Activated CD4-positive, alpha-beta T cell treated with anti-CD3 and anti-CD28 coated beads for 24 hours (primary cell): ENCODE results near the gene E4F1.
"Not testable (repeated sequence)": the region's sequence is repeated elsewhere in the genome, so short reads cannot be mapped to it uniquely, and the experiment has no call there.

ENCODE experiments used
- DNase-seq, 2 donors: peaks; one replicate each; pipeline ENCODE4 v3.0.0-alpha.2; 2020; ENCODE audit warnings: low read depth in 2 of 2

The E4F1 gene

DNA sequence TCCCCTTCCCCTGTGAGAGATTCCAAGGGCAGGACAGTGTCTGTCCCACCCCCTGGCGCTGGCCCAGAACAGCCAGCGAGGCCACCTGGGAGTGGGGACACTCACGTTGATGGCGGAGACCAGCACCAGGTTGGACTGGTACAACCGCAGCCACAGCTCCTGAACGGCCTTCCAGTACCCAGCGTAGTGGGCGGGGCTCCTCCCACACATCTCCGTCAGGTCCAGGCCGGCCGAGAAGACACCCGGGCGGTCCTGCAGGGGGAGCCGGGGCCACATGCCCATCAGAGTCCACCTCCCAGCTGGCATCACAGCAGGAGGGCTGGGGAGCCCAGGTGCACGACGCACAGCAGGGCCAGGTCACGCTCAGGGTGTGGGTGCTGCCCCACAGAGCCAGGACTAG is 20.9 kb downstream of the E4F1 start:
- DNase-seq = no peak

DNA sequence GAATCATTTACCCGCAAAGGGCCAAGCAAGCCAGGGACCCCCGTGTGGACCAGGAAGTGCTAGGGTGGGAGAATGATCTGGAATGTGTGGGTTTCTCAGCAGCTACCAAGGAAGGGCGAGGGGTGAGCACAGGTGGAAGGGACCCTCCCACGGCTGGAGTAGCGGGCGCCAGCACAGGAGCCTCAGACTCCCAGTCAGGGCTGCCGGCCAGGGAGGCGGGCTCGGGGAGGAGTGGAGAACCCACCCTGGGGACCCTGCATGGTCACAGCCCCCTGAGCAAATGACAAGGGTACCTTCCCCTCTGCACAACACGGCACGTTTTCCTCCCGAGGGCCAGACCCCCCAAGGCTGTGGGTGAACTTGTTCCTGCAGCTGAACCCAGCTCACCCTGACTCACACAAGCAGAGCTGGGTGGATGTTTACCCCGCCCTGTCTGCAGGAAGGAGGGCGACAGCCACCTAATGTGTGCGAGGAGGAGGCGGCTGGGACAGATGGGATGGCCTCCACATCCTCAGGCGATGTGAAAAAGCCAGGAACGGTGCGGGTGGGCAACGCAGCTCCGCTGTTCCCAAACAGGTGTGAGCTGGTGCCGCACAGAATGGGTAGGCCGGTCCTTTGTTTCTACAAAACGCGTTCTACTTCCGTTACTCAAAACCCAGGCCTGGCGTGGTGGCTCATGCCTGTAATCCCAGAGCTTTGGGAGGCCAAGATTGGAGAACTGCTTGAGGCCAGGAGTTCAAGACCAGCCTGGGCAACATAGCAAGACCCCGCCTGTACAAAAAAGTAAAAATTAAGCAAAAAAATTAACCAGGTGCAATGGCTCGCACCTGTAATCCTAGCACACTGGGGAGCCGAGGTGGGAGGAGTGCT is 21.8 kb downstream of the E4F1 start:
- DNase-seq = no peak

DNA sequence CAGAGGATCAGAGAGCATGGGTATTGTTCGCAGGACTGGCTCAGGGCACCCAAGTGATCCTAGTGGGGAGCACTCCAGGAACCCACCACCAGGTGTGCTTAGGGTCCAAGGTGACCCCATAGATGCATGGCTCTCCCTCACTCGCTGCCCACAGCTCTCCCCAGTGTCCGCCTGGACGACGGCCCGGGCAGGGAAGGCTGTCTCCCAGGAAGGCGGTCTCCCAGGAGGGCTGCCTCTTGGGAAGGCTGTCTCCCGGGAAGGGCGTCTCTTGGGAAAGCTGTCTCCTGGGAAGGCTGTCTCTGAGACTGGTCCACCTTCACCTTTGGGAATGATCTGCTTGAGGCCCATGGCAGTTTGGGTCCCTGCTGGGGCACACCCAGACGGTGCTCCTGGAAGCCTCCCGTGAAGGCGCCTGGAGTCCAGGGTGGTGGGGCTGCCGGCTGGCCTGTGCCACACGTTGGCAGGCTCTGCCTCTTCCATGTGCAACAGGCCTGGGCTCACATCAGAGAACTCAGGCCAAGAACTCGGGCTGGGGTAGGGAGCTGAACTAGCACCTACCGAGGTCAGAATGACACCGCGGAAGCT is 23.0 kb downstream of the E4F1 start:
- no peak for DNase-seq

DNA sequence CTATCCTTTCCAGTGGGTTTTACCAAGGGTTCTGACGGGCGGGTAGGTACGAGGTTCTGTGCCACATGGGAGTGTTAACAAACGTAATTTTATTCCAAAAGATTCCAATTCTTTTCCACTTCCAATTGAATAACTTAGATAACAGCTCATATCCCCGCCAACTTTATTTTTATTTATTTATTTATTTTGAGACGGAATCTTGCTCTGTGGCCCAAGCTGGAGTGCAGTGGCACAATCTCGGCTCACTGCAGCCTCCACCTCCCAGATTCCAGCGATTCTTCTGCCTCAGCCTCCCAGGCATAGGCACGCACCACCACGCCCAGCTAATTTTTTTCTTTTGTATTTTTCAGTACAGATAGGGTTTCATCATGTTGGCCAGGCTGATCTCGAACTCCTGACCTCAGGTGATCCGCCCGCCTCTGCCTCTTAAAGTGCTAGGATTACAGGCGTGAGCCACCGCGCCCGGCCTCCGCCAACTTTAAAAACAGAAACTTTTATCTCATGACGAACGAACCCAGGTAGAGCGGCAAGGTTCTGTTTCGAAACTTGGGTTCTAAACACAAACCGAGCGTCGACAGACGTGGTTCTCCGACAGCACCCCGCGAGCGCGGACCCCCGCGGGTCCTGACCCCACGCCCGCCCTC is 27.4 kb downstream of the E4F1 start:
- DNase-seq = peak in 1 of 2 donors; percentile 39

DNA sequence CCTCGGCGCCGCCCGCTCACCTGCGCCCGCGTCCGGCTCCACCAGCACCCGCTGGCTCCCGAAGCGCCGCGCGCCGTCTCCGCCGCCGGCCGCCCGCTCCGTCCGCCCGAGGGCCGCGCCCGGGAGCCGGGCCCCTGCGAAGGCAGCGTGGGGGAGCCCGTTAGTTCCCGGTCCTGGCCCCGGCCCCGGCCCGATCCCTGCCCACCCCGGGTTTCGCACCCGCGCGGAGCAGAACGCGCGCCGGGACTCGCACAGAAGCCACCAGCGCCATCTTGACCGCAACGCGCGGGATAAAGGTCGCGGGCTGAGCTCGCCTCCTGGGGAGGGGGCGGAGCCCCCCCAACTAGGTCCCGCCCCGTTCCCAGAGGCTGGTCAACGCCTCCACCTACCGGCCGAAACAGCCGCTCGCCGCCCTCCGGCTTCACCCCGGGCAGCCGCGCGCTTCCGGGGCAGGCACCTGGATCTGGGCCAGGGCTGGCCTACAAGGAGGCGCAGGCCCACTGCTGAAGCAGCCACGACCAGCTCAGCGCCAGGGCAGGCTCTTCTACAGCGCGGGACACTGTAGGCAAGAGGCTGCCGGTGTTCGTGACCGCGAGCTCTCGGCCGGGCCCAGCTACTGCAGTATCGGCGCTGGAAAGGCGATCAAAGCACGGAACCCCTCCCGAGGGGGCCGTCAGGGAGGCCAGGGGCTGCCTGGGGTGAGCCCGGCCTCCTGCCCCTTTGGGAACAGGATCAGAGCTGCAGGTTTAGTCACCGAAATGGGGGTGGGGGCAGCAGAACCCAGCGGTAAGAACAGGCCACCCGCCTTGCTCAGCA is 28.1 kb downstream of the E4F1 start, which contains the start of gene ECI1:
TSS of gene ECI1 (minus strand) at position 292 of the 816 bp plus-strand sequence. CDS start at position 271, 21 bp downstream.
- DNase-seq = peak; percentile 62 to 77

DNA sequence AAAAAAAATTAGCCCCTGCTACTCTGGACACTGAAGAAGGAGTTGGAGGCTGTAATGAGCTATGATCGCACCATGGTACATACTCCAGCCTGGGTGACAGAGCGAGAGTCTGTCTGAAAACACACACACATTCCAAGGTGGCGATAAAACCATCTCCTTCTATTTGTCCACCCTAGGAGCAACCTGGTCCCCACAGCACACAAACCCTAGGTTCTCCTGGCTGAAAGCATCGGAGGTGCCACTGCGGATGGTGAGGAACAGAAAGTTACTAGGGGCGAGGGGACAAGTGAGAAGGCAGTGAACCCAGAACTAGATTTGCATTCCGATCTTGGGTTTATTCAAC is 29.4 kb downstream of the E4F1 start:
- no peak for DNase-seq

DNA sequence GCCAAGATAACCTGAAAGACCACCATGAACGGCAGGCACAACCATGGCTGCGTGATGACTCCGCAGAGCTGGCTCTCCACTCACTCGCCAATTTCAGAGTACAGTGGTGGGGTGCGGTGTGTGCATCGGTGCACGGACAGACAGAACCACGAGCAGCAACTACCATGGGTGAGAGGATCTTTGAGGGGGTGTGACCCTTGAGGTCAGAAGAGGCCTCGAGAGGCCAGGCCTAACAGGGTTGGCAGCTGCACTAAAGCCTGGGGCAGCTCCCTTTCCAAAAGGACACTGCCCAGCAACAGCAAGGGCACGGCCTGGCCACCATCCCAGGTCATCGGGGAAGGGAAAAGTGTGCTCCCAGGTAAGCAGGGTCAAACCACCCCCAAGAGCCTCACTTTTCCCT is 29.9 kb downstream of the E4F1 start:
- no peak for DNase-seq

DNA sequence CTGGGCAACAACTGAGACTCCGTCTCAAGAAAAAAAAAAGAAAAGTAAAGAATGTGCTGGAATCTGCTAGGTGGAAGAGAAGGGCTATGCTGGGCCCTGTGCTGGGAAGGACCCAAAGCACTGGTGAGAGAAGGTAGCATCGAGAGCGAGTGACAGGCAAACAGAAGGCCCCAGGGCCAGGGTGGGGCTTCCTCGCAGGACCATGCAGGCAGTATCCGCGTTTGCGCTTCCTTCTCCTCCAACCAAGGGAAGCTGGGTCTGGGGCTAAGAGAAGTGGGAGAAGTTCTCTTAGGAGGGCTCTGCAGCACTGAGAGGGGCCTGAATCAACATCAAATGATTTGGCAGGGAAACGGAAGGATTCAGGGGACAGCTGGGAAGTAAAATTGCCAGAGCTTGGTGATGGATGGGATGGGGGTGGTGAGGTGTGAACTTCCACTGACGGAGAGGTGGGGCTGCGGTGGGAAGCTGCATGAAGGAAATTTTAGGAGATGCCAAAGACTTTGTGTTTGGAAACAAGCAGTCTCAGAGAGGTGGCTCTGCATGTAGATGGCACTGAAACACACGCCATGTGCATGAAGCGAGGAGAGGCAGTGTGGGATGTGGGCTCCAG is 33.2 kb downstream of the E4F1 start:
- DNase-seq = no peak

DNA sequence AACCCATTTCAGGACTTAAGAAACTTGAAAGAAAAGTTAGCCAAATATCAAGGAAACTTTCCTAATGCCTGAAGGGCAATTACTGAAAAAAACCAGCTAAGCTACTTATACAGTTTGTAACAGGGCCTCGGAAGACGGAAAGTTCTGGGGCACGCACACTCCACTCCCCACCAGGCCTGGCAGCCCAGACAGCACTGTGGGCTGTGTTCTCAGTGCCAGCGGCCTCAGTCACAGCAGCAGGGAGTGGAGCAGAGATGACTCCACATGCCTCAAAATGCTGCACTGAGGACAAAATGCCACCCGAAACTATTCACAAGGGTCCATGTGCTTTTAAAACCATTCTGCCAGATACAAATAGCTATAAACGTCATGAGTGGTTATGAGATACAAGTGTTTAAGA is 34.3 kb downstream of the E4F1 start:
- DNase-seq = no peak

DNA sequence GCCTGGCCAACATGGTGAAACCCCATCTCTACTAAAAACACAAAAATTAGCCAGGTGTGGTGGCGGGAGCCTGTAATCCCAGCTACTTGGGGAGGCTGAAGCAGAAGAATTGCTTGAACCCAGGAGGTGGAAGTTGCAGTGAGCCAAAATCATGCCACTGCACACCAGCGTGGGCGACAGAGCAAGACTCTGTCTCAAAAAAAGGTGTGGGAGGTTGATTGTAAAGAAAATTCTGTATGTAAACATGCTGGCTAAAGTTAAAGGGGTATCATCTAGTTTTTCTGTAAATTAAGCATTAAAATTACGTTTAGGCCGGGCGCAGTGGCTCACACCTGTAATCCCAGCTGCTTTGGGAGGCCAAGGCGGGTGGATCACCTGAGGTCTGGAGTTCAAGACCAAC is 35.1 kb downstream of the E4F1 start:
- DNase-seq = not testable (repeated sequence)

DNA sequence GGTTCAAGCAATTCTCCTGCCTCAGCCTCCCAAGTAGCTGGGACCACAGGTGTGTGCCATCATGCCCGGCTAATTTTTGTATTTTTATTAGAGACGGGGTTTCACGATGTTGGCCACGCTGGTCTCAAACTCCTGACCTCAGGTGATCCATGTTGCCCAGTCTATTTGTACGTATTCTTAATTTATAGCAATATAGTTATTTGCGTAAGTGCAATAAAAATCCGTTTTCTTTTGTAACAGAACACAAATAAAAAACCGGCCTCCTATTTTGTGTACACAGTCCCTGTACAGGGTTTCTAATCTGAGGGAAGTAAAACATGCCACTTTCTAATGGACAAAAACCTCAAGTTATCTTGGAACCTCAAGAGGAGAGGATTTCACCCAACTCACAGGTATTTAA is 36.9 kb downstream of the E4F1 start:
- DNase-seq = no peak

DNA sequence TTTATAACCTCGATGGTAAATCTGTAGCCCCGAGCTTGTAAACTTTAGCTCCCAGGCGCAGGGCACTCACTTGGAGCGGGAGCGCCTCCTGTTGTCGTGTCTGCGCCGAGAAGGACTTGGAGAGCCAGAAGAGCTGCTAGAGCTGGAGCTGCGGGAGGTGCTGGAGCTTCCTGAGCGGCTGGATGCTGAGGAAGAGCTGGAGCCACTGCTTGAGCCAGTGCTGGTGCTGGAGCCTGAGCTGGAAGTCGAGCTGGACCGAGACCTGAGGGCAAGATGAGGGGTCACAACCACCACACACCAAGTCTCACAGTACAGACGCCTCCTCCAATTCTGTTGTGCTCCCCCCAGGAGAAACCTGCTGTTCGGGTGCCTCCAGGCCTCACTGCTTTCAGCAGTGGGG is 39.6 kb downstream of the E4F1 start:
- not testable (repeated sequence) for DNase-seq

DNA sequence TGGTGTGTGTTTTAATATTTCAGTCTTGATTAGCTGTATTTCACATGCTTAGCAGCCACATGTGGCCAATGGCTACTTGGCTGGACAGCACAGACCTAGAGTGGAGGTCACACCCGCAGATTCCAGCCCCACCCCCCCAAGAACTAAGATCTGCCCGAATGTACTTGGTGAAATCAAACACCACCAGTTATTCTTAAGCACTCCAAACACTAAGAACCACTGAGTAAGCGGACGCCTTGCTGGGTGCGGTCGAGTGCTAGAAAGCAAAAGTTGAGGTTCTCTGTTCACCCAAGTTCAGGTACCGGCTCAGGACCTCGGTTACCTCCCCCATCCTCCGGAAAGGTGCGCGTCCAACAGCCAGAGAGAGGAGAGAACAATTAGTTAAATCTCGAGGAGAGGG is 43.5 kb downstream of the E4F1 start:
- not testable (repeated sequence) for DNase-seq

DNA sequence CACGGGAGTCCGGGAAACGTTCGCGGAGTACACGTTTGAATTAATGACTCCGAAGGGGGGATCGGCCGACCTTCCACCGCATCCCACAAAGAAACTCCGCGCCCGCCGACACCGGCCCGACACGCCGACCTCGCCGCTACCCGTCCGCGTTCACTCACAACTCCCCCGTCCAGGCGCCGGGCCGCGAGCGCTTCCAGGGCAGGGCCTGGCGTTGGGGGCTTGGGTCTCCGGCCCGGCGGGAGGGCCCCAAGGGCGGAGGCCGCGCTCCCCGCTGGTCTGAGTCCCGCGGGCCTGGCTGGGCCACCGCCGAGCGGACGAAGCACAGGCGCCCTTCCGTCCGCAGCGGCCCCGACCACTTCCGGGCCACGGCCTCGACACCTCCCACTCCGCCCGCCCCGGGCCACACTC is 44.1 kb downstream of the E4F1 start:
- not testable (repeated sequence) for DNase-seq

DNA sequence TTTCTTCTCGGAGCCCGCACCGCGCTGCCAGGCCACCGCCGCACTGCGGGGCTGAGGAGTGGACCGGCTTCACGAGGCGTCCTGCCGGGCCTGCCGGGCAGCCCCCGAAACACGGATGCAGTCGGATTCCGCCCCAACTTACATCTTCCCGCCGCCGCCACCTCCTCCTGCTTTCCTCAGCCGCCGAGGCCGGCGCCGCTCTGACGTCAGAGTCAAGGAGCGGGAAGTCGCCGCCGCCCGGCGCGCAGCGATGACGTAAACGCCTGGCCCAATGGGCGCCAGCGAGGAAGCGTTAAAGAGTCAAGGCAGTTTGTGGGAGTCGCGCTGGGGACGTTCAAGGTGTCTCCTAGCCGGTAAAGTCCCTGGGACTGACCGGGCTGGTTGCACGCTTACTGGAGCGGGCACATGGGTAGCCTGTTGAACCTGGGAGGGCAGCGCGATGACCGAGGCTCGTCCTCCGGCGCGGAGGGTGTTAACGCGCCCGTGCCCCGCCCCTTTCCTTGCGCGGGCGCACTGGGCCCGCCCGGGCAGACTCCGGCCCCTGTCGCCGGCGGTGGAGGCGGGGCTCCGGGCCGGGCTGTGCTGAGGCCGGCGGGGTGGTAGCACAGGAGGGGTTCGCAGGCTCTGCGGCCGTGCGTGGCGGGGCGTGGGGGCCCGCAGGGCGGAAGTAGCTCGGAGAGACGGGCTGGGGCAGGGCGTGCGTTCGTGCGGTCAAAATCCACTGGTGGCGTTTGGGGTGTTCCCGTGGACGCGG is 44.7 kb downstream of the E4F1 start, which contains the start of gene RNPS1:
TSS of gene RNPS1 (minus strand) at position 214 of the 754 bp plus-strand sequence. CDS start 3,483 bp downstream, outside the sequence.
- peak; percentile 89 to 95 for DNase-seq

DNA sequence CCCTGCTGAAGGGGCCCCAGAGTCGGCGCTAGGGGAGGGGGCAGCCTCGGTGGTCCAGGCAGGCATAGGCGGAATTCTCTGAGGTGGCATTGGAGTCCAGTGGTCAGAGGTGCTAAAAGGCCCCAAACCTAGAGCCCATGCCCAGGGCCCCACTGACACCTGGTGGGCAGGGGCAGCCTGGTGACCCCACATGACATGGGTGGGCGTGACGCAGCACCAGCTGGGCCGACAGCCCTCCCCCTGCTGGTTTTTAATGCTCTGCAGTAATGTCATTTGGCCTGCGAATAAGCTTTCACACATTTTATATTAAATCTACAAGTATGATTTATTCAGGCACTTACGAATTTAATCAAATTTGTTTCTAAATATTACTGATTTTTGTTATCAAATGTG is 46.7 kb downstream of the E4F1 start:
- DNase-seq = no peak

DNA sequence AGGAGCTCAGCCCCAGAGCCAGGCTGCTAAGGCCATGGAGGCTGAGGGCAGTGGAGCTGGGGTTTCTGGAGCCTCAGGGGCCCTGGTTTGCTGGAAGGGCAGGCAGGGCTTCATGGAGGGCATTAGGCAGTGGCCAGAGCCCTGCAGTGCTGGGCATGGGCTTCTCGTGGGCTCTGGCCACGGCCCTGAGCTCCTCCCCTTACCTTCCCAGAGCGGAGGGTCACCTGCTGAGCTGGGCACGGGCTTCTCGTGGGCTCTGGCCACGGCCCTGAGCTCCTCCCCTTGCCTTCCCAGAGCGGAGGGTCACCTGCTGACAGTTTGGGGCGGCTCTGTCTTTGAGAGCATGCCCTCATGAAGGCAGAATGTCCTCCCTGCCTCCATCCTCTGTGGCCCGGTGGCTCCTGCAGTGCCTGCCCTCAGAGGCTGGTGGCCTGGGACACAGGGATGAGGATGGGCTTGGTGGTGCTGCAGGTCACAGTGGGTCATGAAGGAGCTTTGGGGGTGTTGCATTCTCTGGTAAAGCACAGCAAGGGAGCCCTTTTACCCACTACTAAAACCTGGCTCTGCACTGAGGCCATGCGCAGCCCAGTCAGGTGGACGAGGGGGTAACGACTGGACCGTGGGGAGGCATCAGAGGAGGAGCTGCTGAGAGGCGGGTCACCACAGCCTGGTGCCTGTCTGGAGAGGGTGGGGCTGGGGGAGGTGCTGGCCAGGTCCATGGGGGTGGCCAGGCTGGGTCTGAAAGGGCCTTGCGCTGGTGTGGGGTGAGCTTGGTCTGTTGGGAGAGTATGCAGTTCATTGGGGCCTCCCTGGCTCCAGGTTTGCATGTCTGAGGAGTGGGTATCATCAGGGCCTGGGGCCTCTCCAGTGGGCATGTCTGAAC is 47.4 kb downstream of the E4F1 start:
- DNase-seq = no peak

DNA sequence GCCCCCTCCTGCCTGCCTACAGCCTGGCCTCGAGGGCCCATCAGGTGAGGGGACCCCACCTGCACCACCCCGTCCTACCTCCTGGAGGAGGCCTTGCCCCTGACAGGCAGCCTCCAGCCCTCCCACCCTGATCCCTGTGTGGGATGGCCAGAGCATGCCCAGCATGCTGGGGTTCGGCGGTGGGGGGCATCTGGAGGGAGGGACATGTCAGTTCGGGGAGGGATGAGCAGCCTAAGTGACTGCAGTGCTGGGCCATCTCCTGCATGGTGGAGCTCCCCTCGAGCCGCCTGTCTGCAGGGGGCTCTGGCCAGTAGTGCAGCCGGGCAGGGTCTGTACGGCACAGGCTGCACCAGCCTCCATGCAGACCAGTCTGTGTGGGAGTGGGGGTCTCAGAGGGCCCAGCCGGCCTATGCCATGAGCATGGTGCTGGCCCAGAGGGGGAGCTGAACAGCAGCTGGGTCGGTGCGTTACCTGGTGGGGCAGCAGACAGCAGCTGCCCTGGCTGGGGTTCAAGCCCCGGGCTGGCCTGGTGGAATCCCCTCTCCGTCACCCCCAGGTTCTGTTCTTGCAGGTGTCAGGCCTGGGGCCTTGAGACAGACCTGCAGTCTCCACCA is 48.6 kb downstream of the E4F1 start:
- no peak for DNase-seq

DNA sequence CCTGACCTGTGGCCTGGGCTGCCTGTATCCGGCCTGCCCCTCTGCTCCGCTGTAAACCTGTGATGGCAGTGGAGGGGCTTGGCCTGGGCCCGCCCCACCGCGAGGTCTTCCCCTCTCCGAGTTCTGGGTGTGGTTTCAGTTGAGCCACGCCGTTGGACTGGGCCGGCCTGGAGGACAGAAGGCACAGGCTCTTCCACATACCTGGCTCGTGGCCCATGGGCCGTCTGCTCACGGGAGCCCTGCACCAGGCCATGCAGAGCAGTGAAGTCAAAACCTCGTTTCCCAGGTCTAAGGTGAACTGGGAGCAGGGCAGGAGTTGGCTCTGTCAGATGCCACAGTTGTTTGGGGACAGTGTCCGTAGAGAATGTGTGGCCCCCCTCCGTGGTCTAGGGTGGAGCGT is 50.1 kb downstream of the E4F1 start:
- no peak for DNase-seq
